Transverse colon (tissue), 4 donors: ENCODE results near the gene CMTM6. TPM values are rescaled to one million over a fixed set of nuclear protein-coding genes. Genes with fewer than 3 reads are reported as not detected.
"Not testable (repeated sequence)": the region's sequence is repeated elsewhere in the genome, so short reads cannot be mapped to it uniquely, and the experiment has no call there.

Source experiments
- DNase-seq: peaks from one replicate; pipeline ENCODE4 v3.0.0-alpha.2; 2019
- H3K27ac ChIP-seq, 4 donors: fragments of 200-600 bp; sonication (generic); 2 replicates each; pipeline ENCODE4 v1.5.1; 2016 to 2018; ENCODE audit warnings: inconsistent platforms in 4 of 4
- H3K27me3 ChIP-seq: fragments of 200-600 bp; sonication (generic); 2 replicates; pipeline ENCODE4 v1.5.1; 2017; ENCODE audit warnings: inconsistent platforms
- H3K36me3 ChIP-seq, 4 donors: fragments of 200-600 bp; sonication (generic); 2 replicates each; pipeline ENCODE4 v1.5.1; 2017 to 2019; ENCODE audit warnings: inconsistent platforms in 4 of 4
- H3K4me1 ChIP-seq, 4 donors: fragments of 200-600 bp; sonication (generic); 2 replicates each; pipeline ENCODE4 v1.5.1; 2017 to 2020; ENCODE audit warnings: inconsistent platforms in 4 of 4
- H3K4me3 ChIP-seq, 4 donors: fragments of 200-600 bp; sonication (generic); 1 replicate in 1 of 4; 2 replicates in 3 of 4; pipeline versions ENCODE4 v1.5.1 to v1.6.1; 2017 to 2019; ENCODE audit warnings: inconsistent platforms in 4 of 4
- H3K9me3 ChIP-seq, 2 donors: fragments of 200-600 bp; sonication (generic); 2 replicates each; pipeline ENCODE4 v1.5.1; 2017 to 2019; ENCODE audit warnings: inconsistent platforms in 2 of 2
- EP300 ChIP-seq: sonication (generic); formaldehyde crosslinking; IDR thresholded peaks from one replicate; pipeline ENCODE4 v1.6.1; 2017; ENCODE audit warnings: antibody characterized with exemption, low read depth
- POLR2A ChIP-seq: fragments of 450-650 bp; IDR thresholded peaks from one replicate; pipeline ENCODE4 v1.6.1; 2016; ENCODE audit warnings: antibody characterized with exemption, mild to moderate bottlenecking, moderate library complexity
- POLR2AphosphoS5 ChIP-seq, 3 donors: sonication (generic); formaldehyde crosslinking; IDR thresholded peaks; one replicate each; pipeline ENCODE4 v1.6.1; 2016; ENCODE audit warnings: antibody characterized with exemption in 3 of 3
- WGBS, 2 donors: methylation state at CpG; one replicate each; pipeline ENCODE4 v1.1.5; 2018; ENCODE audit warnings: low coverage in 1 of 2; 5-methylcytosine and 5-hydroxymethylcytosine counted together
- in situ Hi-C, 4 donors: fragments of 200-750 bp; cut with MboI; loops; one replicate each; pipeline versions ENCODE4 v1.15.0 to v1.15.1; 2017; ENCODE audit warnings: low sequenced_read_pairs in 3 of 4, low pct_ligation_motif_present in 1 of 4, low pct_unique_long_range_greater_than_20kb in 1 of 4
- intact Hi-C: fragments of 100-400 bp; cut with DNase I; formaldehyde crosslinking; loops from one replicate; pipeline ENCODE4 v1.15.1; 2023; ENCODE audit warnings: low total_unique reads
- total RNA-seq, 4 donors: library from RNA; depleted of rRNA; stranded (reverse); fragments of >200 nt; gene quantifications; one replicate each; pipeline ENCODE4 v1.1.0, GENCODE V29; 2016
- TF ChIP-seq, protein P1 (sequence below), 5 experiments: fragments of 200-600 bp in 3 of 5; fragments of 450-650 bp in 2 of 5; sonication (generic) in 3 of 5; IDR thresholded peaks; 1 replicate in 2 of 5; 2 replicates in 3 of 5; pipeline ENCODE4 v1.5.1; 2016 to 2017; ENCODE audit warnings: antibody characterized with exemption in 5 of 5, inconsistent platforms in 3 of 5, mild to moderate bottlenecking in 2 of 5, moderate library complexity in 1 of 5

CMTM6 gene
- total RNA-seq, 4 donors from 2014 or later = 13.8 to 68.9 (median 43.6) TPM

DNA sequence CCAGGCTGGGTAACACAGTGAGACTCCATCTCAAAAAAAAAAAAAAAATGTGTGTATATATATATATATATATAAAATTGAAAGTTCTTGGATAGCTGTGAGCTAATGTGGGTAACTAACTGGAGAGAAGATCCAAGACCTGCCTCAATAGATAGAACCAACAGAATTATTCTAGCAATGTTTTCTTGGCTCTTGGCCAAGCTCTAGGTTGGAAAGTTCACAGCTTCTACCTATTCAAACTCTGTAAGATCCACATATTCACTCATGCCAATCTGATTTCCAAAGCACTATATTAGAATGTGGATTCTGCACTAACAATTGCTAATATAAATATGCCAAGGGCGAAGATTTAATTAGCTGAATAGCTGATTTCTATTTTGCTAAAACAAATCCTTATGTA lies 29.8 kb upstream of the CMTM6 start:
- WGBS, 2 donors = 98 to 100% methylated on average over 1 of the region's 1 CpG
- Histone ChIP-seq H3K27ac (no peak overlapping the region), H3K27me3 (no peaks in the 10 kb centered on the region), H3K36me3 (peaks cover 0 to 30% (median 13%) of the 10 kb centered on the region in 4 donors), H3K4me1 (no peaks in the 10 kb centered on the region), H3K9me3 (no peaks in the 10 kb centered on the region), H3K4me3 (no peak overlapping the region)
- intact Hi-C loops = no loop called here
- in situ Hi-C loops = no loop called here
- TF ChIP-seq, protein P1, sequence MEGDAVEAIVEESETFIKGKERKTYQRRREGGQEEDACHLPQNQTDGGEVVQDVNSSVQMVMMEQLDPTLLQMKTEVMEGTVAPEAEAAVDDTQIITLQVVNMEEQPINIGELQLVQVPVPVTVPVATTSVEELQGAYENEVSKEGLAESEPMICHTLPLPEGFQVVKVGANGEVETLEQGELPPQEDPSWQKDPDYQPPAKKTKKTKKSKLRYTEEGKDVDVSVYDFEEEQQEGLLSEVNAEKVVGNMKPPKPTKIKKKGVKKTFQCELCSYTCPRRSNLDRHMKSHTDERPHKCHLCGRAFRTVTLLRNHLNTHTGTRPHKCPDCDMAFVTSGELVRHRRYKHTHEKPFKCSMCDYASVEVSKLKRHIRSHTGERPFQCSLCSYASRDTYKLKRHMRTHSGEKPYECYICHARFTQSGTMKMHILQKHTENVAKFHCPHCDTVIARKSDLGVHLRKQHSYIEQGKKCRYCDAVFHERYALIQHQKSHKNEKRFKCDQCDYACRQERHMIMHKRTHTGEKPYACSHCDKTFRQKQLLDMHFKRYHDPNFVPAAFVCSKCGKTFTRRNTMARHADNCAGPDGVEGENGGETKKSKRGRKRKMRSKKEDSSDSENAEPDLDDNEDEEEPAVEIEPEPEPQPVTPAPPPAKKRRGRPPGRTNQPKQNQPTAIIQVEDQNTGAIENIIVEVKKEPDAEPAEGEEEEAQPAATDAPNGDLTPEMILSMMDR (IDR thresholded peaks at IDR 0.05) = no peak
- no peak for TF ChIP-seq EP300
- TF ChIP-seq POLR2A = no peak
- no peak for TF ChIP-seq POLR2AphosphoS5 (IDR thresholded peaks at IDR 0.05)
- DNase-seq = no peak

DNA sequence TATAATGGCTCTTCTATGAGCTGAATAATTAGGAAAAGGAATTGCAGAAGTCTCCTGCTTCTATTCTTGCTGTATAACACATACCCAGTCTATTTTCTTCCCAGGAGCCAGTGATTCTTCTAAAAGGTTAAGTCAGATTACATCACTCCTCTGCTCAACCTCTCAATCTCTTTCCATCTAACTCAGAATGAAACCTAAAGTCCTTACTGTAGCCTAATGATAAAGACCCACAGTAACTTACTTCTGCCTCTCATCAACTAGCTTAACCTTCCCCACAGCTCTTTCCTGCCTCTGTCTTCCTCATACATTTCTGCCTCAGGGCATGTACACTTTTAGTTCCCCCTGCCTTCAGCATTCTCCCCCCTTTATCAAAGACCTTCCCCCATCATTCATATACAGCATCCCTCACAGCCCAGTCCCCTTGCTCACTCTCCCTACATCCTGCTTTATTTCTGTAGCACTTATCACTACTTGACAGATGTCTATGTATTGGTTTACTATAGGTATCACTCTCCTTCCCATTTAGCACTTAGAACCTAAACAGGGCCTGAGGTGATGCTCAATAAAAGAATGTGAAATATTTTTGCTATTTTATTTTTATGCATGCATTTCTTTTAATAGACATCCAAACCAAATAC lies 28.5 kb upstream of the CMTM6 start:
- no peaks in the 10 kb centered on the region for H3K9me3 ChIP-seq
- H3K36me3 ChIP-seq = peaks cover 0 to 36% (median 18%) of the 10 kb centered on the region in 4 donors
- TF ChIP-seq EP300 (no peak), POLR2AphosphoS5 (IDR thresholded peaks at IDR 0.05) (no peak), POLR2A (no peak)
- TF ChIP-seq, protein P1 (IDR thresholded peaks at IDR 0.05) = no peak
- no peak for DNase-seq
- intact Hi-C loops = no loop called here
- H3K27me3 ChIP-seq = no peaks in the 10 kb centered on the region
- H3K4me1 ChIP-seq = no peaks in the 10 kb centered on the region
- in situ Hi-C loops = no loop called here
- no peak overlapping the region for H3K4me3 ChIP-seq
- no peak overlapping the region for H3K27ac ChIP-seq

- H3K4me1 ChIP-seq = no peaks in the 10 kb centered on the region
- in situ Hi-C loops (no loop called here), intact Hi-C loops (no loop called here)
- H3K4me3 ChIP-seq = no peak overlapping the region
- no peaks in the 10 kb centered on the region for H3K9me3 ChIP-seq
- H3K36me3 ChIP-seq = peaks cover 0 to 45% (median 19%) of the 10 kb centered on the region in 4 donors
- no peaks in the 10 kb centered on the region for H3K27me3 ChIP-seq
- H3K27ac ChIP-seq = no peak overlapping the region
- no peak for TF ChIP-seq EP300
- no peak for TF ChIP-seq POLR2A
- no peak for TF ChIP-seq POLR2AphosphoS5 (IDR thresholded peaks at IDR 0.05)
- TF ChIP-seq, protein P1 (IDR thresholded peaks at IDR 0.05) = no peak
- DNase-seq = no peak
Measured at GRCh38 chr3:32525720-32526119, 23.1 kb upstream of the CMTM6 start.

GRCh38 chr3:32522682-32523081 lies 20.0 kb upstream of the CMTM6 start:
- Histone ChIP-seq H3K27ac (no peak overlapping the region), H3K4me1 (no peaks in the 10 kb centered on the region), H3K36me3 (peaks cover 0 to 22% (median 9%) of the 10 kb centered on the region in 4 donors), H3K27me3 (no peaks in the 10 kb centered on the region), H3K4me3 (no peak overlapping the region), H3K9me3 (no peaks in the 10 kb centered on the region)
- WGBS, 2 donors = 82 to 88% methylated on average over 7 of the region's 7 CpGs
- intact Hi-C loops (no loop called here), in situ Hi-C loops (loop anchor here in 2 of 4 donors (25.0 kb wide), 2 partner anchors 165 to 415 kb away; partner anchors contain the start of gene CNOT10 (in 1 of the 2))
- DNase-seq = no peak
- TF ChIP-seq EP300 (no peak), POLR2A (no peak), POLR2AphosphoS5 (IDR thresholded peaks at IDR 0.05) (no peak)
- TF ChIP-seq, protein P1 (IDR thresholded peaks at IDR 0.05) = no peak

DNA sequence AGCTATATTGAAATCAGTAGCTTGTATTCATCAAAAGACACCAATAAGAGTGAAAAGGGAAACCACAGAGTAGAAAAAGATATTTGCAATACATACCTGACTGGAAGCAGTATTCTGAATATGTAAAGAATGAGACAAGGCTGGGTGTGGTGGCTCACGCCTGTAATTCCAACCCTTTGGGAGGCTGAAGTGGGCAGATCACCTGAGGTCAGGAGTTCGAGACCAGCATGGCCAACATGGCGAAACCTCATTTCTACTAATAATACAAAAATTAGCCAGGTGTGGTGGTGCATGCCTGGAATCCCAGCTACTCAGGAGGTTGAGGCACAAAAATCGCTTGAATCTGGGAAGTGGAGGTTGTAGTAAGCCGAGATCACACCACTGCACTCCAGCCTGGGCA lies 16.3 kb upstream of the CMTM6 start:
- H3K4me3 ChIP-seq, H3K36me3 ChIP-seq, DNase-seq, intact Hi-C loops, H3K27ac ChIP-seq, H3K4me1 ChIP-seq, H3K27me3 ChIP-seq, H3K9me3 ChIP-seq: not testable (repeated sequence)
- 83 to 99% methylated on average over 1 to 5 of the region's 5 CpGs for WGBS, 2 donors
- in situ Hi-C loops = loop anchor here in 2 of 4 donors (25.0 kb wide), 2 partner anchors 168 to 418 kb away; partner anchors contain the start of gene CNOT10 (in 1 of the 2)

- 82 to 91% methylated on average over 8 to 9 of the region's 9 CpGs for WGBS, 2 donors
- H3K4me1 ChIP-seq, intact Hi-C loops, H3K4me3 ChIP-seq, H3K36me3 ChIP-seq, H3K9me3 ChIP-seq, H3K27me3 ChIP-seq, DNase-seq: not testable (repeated sequence)
- H3K27ac ChIP-seq = peak overlapping the region in 3 of 4 donors; percentile 15 to 55 (median 24)
- in situ Hi-C loops = loop anchor here in 2 of 4 donors (25.0 kb wide), 2 partner anchors 171 to 421 kb away; partner anchors contain the start of gene CNOT10 (in 1 of the 2)
Measured at GRCh38 chr3:32516751-32517150, 14.1 kb upstream of the CMTM6 start.
